OCI-LY1 (cell line): ENCODE data around the gene AGBL1.

Experiments used
- CTCF ChIP-seq: fragments of 200-600 bp; sonication (generic), shearing (Covaris generic); IDR thresholded peaks from 2 replicates; pipeline ENCODE4 v1.5.1; 2017; ENCODE audit warnings: mild to moderate bottlenecking, antibody characterized with exemption, low read length, moderate library complexity, mixed read lengths
- EZH2 ChIP-seq: fragments of 200-600 bp; sonication (generic), shearing (Covaris generic); IDR thresholded peaks from 2 replicates; pipeline ENCODE4 v1.8.0; 2017; ENCODE audit warnings: borderline replicate concordance, mixed run types, mild to moderate bottlenecking, antibody characterized with exemption, low read length, moderate library complexity, mixed read lengths

DNA sequence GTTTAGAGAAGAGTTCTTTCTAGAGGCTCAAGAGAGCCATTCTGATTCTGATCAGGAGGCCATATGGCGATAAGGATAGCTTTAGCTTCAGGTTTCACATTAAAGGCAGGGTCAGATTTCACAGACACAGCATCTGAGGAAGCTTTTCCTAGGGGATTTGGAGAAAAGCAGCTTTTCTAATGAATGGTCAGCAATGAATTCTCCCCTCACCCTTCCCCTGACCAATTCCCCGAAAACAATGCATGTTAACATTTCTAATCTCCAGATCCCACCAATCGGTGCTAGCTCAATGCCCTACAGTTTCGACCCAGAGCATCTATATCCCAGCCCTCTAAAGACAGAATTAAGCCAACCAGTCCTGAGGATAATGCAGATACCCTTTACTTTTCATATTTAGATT is 9.8 kb downstream of the AGBL1 start:
- TF ChIP-seq CTCF: no peak
- no peak for TF ChIP-seq EZH2
